Testis (tissue), 3 donors: ENCODE data around the gene SMLR1. TPM values are rescaled to one million over a fixed set of nuclear protein-coding genes. Genes with fewer than 3 reads are reported as not detected.

Source experiments
- DNase-seq: peaks from one replicate; pipeline ENCODE4 v3.0.0-alpha.2; 2019
- H3K27ac ChIP-seq, 2 donors: fragments of 200-600 bp; sonication (generic); one replicate each; pipeline ENCODE4 v1.5.1; 2019
- H3K27me3 ChIP-seq: fragments of 200-600 bp; sonication (generic); one replicate; pipeline ENCODE4 v1.5.1; 2019
- H3K36me3 ChIP-seq: fragments of 200-600 bp; sonication (generic); one replicate; pipeline ENCODE4 v1.5.1; 2017; ENCODE audit warnings: low read depth; ENCODE audit errors: missing control alignments
- H3K4me1 ChIP-seq: fragments of 200-600 bp; sonication (generic); one replicate; pipeline ENCODE4 v1.5.1; 2019
- H3K4me3 ChIP-seq, 2 donors: fragments of 200-600 bp; sonication (generic); one replicate each; pipeline ENCODE4 v1.5.1; 2017 to 2019
- H3K9me3 ChIP-seq: fragments of 200-600 bp; sonication (generic); one replicate; pipeline ENCODE4 v1.5.1; 2017
- POLR2A ChIP-seq: fragments of 450-650 bp; IDR thresholded peaks from one replicate; pipeline ENCODE4 v1.6.1; 2017; ENCODE audit warnings: antibody characterized with exemption, mild to moderate bottlenecking, moderate library complexity
- WGBS, 2 donors: methylation state at CpG; one replicate each; pipeline ENCODE4 v1.1.5; 2018; 5-methylcytosine and 5-hydroxymethylcytosine counted together
- intact Hi-C: fragments of 100-400 bp; cut with DNase I; formaldehyde crosslinking; loops from one replicate; pipeline ENCODE4 v1.15.1; 2023; ENCODE audit warnings: low total_unique reads
- polyA plus RNA-seq: library from polyadenylated mRNA; stranded (reverse); fragments of 350-450 nt; fragmentation: Illumina TruSeq; extraction: RNeasy Lipid Tissue Mini Kit (QIAGEN cat#74804); gene quantifications from one replicate; pipeline ENCODE4 v1.2.3, GENCODE V29; 2014; ENCODE audit warnings: low read depth, low replicate concordance; ENCODE audit not compliant: insufficient read depth
- total RNA-seq, 2 donors: library from RNA; depleted of rRNA; stranded (reverse); fragments of >200 nt; gene quantifications; one replicate each; pipeline ENCODE4 v1.2.3, GENCODE V29; 2016
- TF ChIP-seq, protein P1 (sequence below), 3 experiments: fragments of 450-650 bp in 2 of 3; fragments of 200-600 bp in 1 of 3; sonication (generic) in 1 of 3; IDR thresholded peaks; one replicate each; pipeline ENCODE4 v1.5.1; 2016 to 2019; ENCODE audit warnings: antibody characterized with exemption in 3 of 3, mild to moderate bottlenecking in 2 of 3, moderate library complexity in 1 of 3

The SMLR1 gene
- total and polyA plus RNA-seq, 3 donors from 2014 or later = 0.28 to 0.94 (median 0.31) TPM

DNA sequence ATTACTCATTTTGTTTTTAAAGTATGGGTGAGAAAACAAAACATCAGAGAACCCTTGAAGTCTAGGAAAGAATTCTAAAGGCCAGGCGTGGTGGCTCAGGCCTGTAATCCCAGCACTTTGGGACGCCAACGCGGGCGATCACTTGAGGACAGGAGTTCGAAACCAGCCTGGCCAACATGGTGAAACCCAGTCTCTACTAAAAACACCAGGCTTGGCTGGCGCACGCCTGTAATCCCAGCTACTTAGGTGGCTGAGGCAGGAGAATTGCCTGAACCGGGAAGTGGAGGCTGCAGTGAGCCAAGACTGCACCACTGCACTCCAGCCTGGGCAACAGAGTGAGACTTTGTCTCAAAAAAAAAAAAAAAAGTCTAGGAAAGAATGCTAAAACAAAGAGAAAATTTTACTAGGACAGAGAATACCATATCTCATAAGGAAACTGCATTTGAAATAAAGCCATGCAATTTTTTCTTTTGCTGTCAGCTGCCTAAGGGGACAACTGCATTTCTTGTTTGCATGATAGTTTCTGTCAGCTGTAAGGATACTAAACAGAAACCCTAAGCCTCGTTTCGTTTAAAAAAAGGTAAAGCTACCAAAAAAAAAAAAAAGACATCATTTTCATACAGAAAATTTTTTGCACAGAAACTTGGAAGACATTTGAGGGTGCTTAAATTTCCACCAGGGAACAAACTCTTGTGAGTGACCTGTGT lies 32.1 kb downstream of the SMLR1 start:
- 91 to 93% methylated on average over 11 of the region's 11 CpGs for WGBS, 2 donors
- no peaks in the 10 kb centered on the region for H3K36me3 ChIP-seq
- no peak for DNase-seq

DNA sequence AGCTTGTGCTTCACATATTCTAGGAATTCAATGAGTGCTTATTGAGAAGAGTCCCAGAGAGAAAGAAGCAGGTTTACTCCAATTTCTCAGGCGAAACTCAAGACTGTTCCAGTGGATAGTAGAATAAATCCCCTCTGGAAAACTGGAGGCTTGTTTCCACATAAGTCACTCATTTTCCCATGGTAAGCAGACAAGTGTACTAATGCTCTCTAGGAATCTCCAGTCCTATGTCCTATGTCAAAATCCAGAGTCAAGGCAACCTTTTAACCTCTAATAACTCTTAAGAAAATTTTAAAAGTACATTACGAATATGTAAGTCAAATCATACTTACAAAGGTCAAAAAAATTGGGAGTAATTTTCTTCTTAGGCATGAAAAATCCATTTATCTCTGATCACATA lies 35.2 kb downstream of the SMLR1 start:
- 85 to 97% methylated on average over 2 of the region's 2 CpGs for WGBS, 2 donors
- no peaks in the 10 kb centered on the region for H3K36me3 ChIP-seq
- H3K27ac ChIP-seq = no peak overlapping the region

More for the DNA sequence above, 32.1 kb downstream of the SMLR1 start:
- no peak for TF ChIP-seq POLR2A
- TF ChIP-seq, protein P1, sequence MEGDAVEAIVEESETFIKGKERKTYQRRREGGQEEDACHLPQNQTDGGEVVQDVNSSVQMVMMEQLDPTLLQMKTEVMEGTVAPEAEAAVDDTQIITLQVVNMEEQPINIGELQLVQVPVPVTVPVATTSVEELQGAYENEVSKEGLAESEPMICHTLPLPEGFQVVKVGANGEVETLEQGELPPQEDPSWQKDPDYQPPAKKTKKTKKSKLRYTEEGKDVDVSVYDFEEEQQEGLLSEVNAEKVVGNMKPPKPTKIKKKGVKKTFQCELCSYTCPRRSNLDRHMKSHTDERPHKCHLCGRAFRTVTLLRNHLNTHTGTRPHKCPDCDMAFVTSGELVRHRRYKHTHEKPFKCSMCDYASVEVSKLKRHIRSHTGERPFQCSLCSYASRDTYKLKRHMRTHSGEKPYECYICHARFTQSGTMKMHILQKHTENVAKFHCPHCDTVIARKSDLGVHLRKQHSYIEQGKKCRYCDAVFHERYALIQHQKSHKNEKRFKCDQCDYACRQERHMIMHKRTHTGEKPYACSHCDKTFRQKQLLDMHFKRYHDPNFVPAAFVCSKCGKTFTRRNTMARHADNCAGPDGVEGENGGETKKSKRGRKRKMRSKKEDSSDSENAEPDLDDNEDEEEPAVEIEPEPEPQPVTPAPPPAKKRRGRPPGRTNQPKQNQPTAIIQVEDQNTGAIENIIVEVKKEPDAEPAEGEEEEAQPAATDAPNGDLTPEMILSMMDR (IDR thresholded peaks at IDR 0.05) = no peak
- intact Hi-C loops = no loop called here
- Histone ChIP-seq H3K27me3 (no peaks in the 10 kb centered on the region), H3K4me3 (no peak overlapping the region), H3K27ac (no peak overlapping the region), H3K4me1 (no peaks in the 10 kb centered on the region), H3K9me3 (no peaks in the 10 kb centered on the region)

DNA sequence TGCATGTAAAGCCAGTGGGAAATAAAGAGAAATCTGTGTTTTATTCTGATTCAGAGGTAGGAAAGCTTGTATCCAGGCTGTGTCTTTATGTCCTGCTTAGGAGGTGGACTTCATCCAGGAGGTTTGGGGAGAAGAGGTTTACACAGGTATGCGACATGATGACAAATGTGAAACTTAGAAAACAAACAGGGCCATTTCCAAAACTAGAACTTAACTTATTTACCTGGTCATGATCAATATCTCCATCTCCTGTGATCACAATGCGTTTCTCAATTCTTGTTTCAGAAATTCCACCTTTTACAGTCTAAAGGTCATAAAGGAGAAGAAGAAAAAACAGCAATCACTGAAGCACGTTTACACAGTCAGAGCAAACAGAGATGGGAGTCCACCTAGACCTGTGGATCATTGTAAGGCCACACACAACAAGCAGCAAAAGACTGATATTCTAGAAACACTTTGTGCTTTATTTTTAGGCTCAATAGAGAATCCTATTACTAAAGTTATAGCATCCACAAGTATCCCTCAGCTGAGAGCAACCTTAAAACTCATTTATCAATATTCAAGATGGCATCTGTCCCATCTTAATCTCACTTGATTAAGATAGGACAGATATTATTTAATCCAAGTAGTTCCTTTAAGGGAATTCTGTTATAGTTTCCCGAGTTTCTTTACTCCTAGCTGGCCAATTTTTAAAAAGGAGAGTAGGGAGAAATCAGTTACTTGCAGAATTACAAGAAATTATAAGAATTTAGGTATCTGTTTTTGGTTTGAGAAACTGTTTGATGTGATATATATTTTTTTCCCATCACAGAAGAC lies 36.4 kb downstream of the SMLR1 start:
- Histone ChIP-seq H3K36me3 (no peaks in the 10 kb centered on the region), H3K4me3 (no peak overlapping the region), H3K27ac (no peak overlapping the region), H3K9me3 (no peaks in the 10 kb centered on the region), H3K27me3 (no peaks in the 10 kb centered on the region), H3K4me1 (no peaks in the 10 kb centered on the region)
- no peak for TF ChIP-seq POLR2A
- TF ChIP-seq, protein P1 (IDR thresholded peaks at IDR 0.05) = no peak
- DNase-seq = no peak
- WGBS, 2 donors = 89 to 92% methylated on average over 4 of the region's 4 CpGs
- intact Hi-C loops = no loop called here

More for the DNA sequence above, 35.2 kb downstream of the SMLR1 start:
- no peaks in the 10 kb centered on the region for H3K27me3 ChIP-seq
- no peak overlapping the region for H3K4me3 ChIP-seq
- no peaks in the 10 kb centered on the region for H3K4me1 ChIP-seq
- TF ChIP-seq POLR2A = no peak
- TF ChIP-seq, protein P1 (IDR thresholded peaks at IDR 0.05) = no peak
- DNase-seq = no peak
- H3K9me3 ChIP-seq = no peaks in the 10 kb centered on the region
- intact Hi-C loops = no loop called here

DNA sequence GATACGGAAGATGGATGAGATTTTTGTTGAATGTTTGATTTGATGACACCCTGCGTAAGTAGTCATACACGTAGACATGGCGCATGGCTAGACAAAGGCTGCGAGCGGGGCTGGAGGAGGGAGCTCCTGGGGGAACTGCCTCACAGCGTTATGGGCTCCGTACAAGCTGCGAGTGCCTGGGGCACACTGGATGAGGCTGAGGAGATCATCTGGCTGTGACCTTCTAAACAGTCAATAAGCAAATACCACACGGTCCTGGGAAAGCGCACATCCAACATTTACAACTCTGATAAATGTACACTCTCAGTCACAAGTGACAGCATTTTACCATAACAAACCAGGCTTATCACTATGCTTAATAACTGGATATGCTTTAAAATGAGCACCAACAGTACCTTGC lies 37.1 kb downstream of the SMLR1 start:
- Histone ChIP-seq H3K4me3 (no peak overlapping the region), H3K9me3 (no peaks in the 10 kb centered on the region), H3K27me3 (no peaks in the 10 kb centered on the region), H3K4me1 (no peaks in the 10 kb centered on the region), H3K36me3 (no peaks in the 10 kb centered on the region), H3K27ac (no peak overlapping the region)
- 90 to 92% methylated on average over 11 of the region's 11 CpGs for WGBS, 2 donors
- DNase-seq = no peak
- TF ChIP-seq POLR2A = no peak
- TF ChIP-seq, protein P1 (IDR thresholded peaks at IDR 0.05) = no peak
- intact Hi-C loops = no loop called here
